ENCODE data around the gene CDH4. TPM values are rescaled to one million over a fixed set of nuclear protein-coding genes. Genes with fewer than 3 reads are reported as not detected.

CDH4 gene
- total RNA-seq, 1 donor = 8.6 TPM

DNA sequence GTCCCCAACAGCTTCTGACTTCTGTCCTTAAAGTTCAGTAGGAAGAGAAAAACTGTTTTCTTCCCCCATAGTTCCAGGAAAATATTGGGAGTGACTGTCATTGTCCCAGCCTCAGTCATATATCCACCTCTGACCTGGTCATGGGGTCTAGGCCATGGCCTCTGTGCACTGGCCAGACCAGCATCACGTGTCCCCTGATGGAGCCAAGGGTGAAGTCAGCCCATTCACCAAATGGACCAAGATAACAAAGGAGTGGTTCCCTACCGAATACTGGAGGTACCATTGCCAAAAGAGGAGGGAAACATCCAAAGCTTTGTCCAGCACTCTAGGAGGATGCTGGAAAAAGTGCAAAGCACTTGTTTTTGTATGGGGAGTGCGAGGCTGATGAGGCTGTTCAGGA, 418.2 kb downstream of the CDH4 start:
- DNase-seq (ENCODE audit: low read depth in 2 of 3, low spot score in 2 of 3) = no peak

DNA sequence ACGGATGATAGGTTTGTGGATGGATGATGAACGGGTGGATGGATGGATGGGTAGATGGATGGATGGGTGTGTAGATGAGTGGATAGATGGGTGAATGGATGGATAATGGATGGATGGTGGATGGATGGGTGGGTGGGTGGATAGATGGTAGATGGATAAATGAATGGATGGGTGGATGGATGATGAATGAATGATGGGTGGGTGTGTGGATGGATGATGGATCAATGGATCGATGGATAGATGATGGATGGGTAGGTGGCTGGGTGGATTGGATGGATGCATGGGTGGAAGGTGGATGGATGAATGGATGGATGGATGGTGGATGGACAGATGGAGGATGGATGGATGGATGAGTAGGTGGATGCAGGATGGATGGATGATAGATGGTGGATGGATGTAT, 419.5 kb downstream of the CDH4 start:
- no peak for DNase-seq (ENCODE audit: low read depth in 2 of 3, low spot score in 2 of 3)

DNA sequence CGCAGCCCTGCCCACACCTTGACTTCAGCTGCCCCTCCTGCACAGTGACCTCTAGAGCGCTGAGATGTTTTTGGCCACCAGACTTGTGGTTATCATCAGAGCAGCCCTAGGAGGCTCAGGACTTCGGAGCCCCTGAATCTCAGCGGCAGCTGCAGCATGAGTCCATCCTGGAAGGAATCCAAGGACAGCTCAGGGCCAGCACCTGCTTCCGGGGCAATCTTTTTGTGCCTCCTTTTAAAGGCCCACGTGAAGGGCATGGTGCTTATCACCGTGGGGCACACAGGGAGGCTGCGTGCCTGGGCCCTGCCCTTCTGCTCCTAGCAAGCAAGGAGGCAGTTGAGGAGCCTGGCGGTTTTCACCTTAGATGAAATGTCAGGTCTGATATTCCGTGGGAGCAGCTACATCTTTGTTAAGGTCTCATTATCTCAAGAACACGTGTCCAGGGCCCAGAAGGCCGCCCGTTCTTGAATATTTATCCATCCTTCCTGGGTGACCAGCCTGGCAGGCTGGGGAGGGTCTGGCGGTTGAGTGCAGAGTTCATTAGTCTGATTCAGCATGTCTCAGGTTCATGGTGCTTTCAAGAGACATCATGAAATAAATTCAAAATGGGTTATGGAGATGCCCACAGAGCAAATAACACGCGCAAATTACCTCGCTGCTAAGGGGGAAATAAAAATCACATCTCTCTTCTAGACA, 421.2 kb downstream of the CDH4 start:
- no peak for DNase-seq (ENCODE audit: low read depth in 2 of 3, low spot score in 2 of 3)

DNA sequence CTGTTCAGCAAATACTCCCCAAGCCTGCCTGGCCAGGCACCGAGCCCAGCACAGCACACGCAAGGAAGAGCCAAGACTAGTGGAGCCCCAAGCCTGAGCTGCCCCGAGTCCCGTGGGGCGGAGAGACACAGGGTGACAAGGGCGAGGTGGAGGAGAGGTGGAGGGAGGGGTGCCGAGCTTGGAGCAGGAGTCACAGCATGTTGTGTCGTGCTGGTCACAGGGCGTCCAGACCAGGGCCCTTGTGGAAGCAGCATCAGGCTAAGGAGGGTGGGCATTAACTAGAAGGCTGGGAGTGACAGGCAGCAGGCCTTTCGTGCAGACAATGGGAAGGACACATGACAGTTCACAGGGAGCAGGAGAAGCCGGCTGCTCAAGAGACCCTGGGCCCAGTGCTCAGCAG, 422.1 kb downstream of the CDH4 start:
- DNase-seq (ENCODE audit: low read depth in 2 of 3, low spot score in 2 of 3) = no peak

DNA sequence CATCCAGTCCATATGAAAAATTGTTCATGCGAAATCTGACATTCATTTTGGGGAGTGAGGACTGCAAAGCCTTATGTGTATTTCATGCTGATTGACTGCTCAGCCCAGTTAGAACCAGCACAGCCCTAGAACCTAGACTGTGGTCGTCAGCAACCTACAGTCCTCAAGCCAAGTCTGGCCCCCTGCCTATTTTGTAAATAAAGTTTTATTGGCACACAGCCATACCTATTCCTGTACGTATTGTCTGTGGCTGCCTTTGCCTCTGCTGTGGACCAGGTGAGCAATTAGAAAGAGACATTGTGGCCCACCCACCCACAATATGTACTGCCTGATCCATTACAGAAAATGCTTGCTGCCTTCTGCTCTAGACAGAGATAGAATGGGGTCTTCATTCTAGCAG, 422.6 kb downstream of the CDH4 start:
- no peak for DNase-seq (ENCODE audit: low read depth in 2 of 3, low spot score in 2 of 3)

DNA sequence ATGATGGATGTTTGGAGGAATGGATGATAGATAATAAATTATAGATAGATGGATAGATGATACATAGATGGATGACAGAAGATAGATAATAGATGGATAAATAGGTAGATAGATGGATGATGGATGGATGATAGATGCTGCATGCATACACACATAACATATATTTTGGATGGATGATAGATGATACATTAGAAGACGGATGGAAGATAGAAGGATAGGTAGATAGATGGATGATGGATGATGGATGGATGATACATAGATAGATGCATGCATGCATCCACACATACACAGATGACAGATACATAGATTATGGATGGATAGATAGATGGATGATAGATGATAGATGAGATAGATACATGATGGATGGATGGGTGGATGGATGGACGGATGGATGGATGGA, 425.9 kb downstream of the CDH4 start:
- DNase-seq (ENCODE audit: low read depth in 2 of 3, low spot score in 2 of 3) = no peak

DNA sequence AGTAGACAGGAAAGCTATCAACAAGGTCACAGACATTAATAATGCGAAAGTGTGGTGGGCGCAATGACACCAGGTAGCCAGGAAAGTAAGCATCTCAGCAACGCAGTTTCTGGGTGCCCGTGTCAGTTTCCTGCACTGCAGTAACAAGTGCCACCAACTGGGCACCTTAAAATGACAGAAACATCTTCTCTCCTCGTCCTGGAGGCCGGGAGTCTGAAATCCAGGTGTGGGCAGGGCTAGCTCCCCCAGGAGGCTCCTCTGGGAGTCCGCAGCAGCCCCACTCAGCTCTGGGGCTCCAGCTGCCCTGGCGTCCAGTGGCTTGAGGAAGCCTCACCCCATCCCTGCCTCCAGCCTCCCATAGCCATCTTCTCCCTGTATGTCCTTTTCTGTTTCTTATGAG, 426.4 kb downstream of the CDH4 start:
- DNase-seq (ENCODE audit: low read depth in 2 of 3, low spot score in 2 of 3) = no peak

DNA sequence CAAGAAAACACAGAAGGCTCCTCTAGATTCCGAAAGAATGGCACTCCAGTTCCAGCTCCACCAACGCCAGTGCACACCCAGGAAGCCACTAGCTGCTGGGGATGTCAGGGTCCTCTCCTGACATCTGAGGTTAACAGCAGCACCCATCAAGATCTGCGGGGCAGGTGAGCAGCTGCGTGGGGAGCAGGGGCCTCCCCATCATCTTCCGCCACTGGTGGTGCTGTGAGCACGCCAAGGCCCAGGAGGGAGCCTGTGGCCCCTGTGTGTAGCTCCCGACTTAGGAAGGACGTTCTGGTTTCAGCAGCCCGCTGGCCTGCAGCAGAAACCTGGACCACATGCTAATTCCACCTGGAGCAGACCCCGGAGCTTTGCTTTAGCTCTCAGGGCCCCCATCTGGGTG, 427.4 kb downstream of the CDH4 start:
- no peak for DNase-seq (ENCODE audit: low read depth in 2 of 3, low spot score in 2 of 3)

DNA sequence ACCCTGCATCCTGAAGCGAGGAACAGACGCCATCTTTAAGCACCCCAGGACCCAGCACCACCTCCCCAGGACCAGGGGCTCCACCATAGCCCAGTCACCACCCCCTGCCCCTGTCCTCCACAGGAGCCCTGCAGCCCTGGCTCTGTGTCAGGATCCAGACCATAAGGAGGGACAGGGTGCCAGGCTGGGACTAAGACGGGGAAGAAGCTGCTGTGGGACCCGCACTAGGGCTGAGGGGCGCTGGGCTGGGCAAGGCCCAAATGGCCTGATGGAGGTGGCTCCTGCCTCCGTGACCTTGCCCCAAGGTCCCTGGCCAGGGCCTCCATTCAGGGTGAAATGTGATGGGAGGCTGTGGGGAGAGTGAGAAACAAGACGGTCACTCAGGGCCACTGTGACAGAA, 428.0 kb downstream of the CDH4 start:
- DNase-seq (ENCODE audit: low read depth in 2 of 3, low spot score in 2 of 3) = no peak

DNA sequence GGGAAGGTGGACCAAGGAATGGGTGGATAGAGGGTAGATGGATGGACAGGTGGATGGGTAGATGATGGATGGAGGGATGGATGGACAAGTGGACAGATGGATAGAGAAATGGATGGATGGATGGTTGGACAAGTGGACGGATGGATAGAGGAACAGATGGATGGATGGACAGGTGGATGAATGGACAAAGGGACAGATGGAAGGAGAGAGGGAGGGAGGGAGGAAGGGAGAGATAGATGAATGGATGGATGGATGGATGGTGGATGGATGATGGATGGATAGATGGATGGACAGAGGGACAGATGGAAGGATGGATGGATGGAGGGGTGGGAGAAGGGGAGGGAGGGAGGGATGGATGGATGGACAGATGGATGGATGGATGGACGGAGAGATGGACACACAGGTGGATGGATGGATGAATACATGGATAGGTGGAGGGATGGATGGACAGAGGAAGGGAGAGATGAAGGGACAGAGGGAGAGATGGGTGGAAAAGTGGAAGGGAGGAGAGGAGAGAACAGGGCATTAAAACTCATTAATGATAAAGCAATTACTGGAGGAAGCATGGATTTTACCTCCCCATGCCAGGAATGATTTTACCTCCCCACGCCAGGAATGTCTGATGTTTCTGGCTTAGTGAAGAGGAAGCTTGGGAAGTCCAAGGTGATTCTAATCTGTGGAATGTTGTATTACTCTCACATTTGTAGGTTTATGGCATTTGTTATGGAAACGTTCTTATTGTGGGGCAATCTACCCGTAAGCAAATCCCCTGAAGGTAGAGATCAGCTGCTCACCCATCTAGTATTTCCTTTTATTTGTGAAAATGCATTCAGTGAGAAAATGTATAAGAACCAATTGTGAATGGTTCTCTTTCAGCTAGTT, 430.3 kb downstream of the CDH4 start:
- DNase-seq (ENCODE audit: low read depth in 2 of 3, low spot score in 2 of 3) = no peak

DNA sequence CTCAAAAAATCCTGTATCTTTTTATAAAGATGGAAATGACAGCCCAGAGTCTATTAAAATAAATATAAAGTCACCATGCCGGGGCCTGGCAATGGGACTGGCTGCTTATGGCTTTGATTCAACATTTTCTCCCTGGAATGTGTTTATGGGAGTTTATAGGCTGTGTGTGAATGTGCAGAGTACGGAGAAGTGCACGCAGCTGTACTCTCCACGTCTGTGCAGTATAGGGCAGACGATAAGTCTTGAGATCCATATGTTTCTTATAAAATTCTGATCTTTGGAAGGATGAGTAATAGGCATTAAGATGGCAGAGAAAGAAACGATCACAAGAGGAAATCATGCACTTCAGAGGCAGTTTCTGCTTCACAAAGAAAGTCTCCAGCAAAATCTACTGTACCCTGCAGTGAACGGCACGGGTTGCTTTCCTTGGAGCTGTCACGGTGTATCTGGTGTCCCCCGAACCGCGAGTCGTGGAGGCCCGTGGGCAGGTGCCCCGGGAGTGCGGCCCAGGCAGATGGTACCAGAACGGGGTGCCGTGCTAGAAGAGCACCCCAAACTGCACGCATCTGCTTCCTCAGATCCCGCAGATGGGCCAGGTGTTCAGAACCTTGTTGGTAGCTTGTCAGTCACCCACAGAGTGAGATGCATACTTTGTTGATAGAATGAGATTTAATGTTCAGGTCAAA, 431.1 kb downstream of the CDH4 start:
- DNase-seq (ENCODE audit: low read depth in 2 of 3, low spot score in 2 of 3) = no peak

DNA sequence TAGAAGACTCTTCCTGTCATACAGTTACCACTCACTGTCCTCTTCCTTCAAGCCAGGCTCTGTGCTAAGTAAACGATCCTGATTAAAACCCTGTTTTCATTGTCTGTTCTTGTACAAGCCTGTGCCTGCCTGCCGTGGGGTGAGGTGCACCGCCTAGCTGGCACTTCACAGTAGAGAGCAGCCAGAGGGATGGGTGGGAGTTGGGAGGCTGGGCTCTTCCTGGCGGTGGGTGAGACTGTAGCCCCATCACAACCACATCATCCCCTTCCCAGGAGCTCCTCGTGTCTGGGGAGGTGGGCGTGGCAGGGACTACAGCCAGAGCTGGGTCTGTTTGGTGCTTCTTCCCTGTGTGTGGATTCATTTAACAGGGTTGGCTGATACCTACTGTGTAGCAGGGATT, 431.7 kb downstream of the CDH4 start:
- DNase-seq (ENCODE audit: low read depth in 2 of 3, low spot score in 2 of 3) = no peak

DNA sequence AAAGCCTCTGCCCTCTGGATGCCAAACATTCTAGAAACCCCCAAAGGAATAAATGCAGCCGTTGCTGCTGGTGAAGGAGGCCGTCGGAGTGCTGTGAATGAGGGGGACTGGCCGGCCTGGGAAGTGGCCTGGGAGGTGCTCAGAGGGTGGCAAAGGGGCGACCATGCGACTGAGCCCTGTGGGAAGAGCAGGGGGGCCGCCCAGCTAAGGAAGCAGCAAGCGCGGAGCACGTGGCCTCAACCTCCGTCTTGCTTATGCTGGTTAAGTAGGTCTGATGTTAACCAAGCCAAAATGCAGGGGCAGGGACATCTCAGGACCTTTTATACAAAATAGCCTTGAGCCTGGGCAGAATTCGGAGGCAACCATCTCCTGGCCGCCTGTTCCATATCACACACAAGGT, 432.1 kb downstream of the CDH4 start:
- DNase-seq (ENCODE audit: low read depth in 2 of 3, low spot score in 2 of 3) = no peak

DNA sequence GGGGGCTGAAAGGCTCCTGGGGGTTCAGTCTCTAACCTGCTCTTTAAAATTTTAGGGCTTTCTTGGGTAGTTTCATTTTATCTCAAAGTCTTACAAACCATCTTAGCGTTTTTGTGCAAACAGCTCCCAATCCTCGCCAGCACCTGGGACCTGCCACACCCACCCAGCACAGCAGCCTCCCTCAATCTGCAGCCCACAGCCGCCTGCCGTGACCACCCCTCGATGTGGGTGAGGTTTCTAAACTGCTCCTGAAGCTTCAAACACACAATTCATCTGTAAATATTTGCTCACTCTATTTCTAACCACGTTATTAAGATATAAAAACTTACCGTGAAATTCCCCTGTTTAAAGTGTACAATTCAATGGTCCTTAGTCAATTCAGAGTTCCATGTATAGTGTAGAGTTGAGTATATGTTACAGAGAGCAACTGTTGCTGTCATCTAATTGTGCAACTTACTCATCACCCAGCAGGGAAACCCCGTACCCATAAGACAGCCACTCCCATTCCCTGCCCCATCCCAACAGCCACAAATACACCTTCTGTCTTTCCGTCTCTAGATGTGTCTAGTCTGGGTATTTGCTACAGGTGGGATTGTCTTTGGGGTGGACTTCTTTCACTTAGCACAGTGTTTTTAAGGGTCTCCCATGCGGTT, 432.6 kb downstream of the CDH4 start:
- DNase-seq (ENCODE audit: low read depth in 2 of 3, low spot score in 2 of 3) = no peak

DNA sequence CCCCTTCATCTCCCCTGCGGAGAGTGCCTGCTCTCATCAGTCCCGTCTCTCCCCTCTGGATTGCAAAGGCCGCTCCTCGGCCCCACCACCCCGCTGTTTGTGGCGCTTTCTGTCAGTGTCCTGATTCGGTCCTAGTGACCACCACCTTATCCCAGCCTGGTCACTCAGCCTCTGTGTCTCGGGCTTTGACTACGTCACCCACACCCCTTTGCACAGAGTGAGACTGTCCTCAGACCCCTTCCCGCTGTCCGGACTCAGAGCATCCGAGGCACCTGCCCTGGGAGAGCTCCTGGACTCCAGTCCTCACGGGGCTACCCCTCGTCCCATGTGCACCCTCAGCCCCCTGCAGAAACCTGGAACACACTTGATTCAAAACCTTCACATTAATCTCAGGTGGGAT, 433.4 kb downstream of the CDH4 start:
- no peak for DNase-seq (ENCODE audit: low read depth in 2 of 3, low spot score in 2 of 3)

DNA sequence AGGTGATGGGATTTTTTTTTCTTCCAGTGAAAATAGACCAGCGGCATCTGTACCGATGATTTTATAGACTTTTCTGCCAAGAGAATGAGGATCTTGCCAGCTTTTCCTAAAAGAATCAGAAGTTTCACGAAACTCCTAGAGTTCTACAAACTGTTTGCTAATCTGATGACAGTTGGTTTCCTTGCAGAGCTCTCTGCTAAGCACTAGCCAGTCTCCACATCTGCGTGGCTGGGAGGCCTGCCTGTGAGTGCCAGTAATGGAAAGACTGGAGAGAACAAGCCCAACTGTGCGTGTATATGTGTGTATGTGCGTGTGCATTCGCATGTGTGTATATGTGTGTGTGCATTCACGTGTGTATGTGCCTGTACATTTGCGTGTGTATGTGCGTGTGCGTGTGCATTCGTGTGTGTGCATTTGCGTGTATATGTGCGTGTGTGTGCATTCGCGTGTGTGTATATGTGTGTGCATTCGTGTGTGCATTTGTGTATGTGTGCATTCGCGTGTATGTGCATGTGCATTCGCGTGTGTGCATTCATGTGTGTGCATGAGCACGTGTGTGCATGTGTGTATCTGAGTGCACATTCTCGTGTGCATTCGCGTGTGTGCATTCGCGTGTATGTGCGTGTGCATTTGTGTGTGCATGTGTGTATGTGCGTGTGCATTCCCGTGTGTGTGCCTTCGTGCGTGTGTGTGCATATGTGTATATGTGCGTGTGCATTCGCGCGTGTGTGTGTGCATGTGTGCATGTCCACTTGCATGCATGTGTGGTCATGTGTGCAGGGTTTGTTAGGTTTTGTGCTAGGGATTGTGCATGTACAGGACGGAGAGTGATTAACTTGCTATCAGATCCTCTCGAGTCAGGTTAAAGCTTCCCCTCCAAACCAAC, 434.2 kb downstream of the CDH4 start:
- DNase-seq (ENCODE audit: low read depth in 2 of 3, low spot score in 2 of 3) = no peak

DNA sequence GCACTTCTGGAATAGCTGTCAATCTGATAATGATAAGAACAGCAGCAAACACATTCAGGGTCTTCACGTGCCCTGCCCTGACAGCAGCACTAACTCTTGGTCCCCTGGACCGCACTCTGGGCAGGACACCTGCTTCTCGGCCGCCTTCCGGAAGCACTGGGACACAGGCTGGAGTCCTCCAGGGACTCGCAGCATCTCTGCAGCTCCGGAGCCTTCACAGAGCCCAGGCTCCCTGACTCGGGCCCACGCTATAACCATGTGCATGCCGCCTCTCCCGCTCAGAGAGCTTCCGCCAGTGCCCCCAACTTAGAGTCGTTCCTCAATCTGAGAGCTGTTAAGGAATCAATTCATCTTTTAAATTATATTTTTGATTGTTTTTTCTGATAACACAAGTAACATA, 436.4 kb downstream of the CDH4 start:
- DNase-seq (ENCODE audit: low read depth in 2 of 3, low spot score in 2 of 3) = no peak

DNA sequence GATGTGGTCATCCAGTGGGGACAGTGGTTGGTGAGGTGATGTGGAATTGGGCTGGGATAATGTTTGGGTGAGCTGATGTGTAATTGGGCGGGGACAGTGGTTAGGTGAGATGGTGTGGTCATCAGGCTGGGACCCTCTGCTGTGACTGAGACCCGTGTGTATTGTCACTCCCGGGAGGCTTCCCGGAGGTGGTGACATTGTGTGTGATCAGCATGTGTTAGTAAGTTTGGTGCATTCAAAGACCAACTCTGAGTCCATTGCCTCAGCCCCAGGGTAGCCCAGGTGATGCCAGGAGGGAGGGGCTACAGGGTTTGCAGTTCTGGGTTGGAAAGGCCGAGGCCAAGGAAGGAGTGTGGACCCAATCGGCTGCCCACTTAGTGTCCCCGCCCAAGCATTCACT, 438.1 kb downstream of the CDH4 start:
- no peak for DNase-seq (ENCODE audit: low read depth in 2 of 3, low spot score in 2 of 3)

DNA sequence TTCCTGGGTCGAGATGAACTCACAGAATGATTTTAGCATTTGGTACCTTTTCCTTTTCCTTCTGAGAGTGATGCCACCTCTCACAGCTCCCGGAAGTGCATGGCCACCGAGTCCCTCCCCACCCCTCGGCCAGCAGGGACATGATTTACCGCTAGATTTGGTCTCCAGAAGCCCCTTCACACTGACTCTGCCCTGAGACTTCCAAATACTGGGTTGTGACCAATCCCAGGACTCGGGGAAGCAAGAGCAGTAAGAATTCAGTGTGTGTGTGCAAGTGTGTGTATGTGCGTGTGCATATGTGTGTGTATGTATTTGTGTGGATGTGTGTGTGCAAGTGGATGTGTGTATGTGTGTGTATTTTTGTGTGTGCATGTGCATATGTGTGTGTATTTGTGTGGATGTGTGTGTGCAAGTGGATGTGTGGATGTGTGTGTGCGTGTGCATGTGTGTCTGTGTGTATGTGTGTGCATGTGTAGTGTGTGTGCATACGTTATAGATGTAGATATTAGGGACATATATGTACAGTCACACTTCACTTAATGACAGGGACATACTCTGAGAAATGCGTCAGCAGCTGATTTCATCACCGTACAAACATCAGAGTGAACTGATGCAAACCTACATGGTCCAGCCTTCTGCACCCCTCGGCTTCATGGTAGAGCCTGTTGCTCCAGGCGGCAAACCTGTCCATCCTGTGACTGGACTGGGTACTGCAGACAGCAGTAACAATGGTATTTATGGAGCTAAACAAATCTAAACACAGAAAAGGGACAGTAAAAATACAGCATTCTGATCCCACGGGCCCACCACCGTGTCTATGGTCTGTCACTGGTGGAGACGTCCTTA, 439.2 kb downstream of the CDH4 start:
- no peak for DNase-seq (ENCODE audit: low read depth in 2 of 3, low spot score in 2 of 3)
